Measurements from ENCODE around the gene AASDH.

GRCh38 chr4:56326363-56326762 is 60.9 kb downstream of the AASDH start:
- no peak for TF ChIP-seq CTCF (IDR thresholded peaks at IDR 0.05)
- no peak for TF ChIP-seq CHD2 (IDR thresholded peaks at IDR 0.05; ENCODE audit: low read length, partially characterized antibody)
- TF ChIP-seq NFIC (IDR thresholded peaks at IDR 0.05; ENCODE audit: borderline replicate concordance) = no peak
- no peak for TF ChIP-seq EP300 (IDR thresholded peaks at IDR 0.05; ENCODE audit: borderline replicate concordance in 1 of 2, low read depth in 1 of 2, low read length in 1 of 2)
- TF ChIP-seq FOXM1 (IDR thresholded peaks at IDR 0.05; ENCODE audit: low read depth) = no peak
- TF ChIP-seq TCF12 (IDR thresholded peaks at IDR 0.05) = no peak
- no peak for TF ChIP-seq GABPA (IDR thresholded peaks at IDR 0.05; ENCODE audit: low read depth)
- TF ChIP-seq RFX5 (IDR thresholded peaks at IDR 0.05; ENCODE audit: low read length) = no peak
- no peak for TF ChIP-seq YY1 (IDR thresholded peaks at IDR 0.05; ENCODE audit: low read depth)
- TF ChIP-seq IRF3 (IDR thresholded peaks at IDR 0.05; ENCODE audit: low read depth, low read length) = no peak
- no peak for TF ChIP-seq TAF1 (IDR thresholded peaks at IDR 0.05; ENCODE audit: borderline replicate concordance, low read depth, low read length)
